H1 (cell line): ENCODE measurements around the gene BTG2. TPM values are rescaled to one million over a fixed set of nuclear protein-coding genes. Genes with fewer than 3 reads are reported as not detected.
A peak's percentile ranks its signal among the peaks of the same experiment; 100 is the strongest.

Source experiments
- CTCF ChIA-PET: fragments of 300-600 bp; sonication (Branson Sonifier 250); formaldehyde crosslinking; loops from one replicate; lab custom pipeline; 2021; ENCODE audit not compliant: partially characterized antibody; lab: Charles Lee
- POLR2A ChIA-PET: fragments of 300-600 bp; sonication (Branson Sonifier 250); formaldehyde crosslinking; loops from one replicate; lab custom pipeline; 2021; ENCODE audit warnings: inconsistent platforms; ENCODE audit not compliant: partially characterized antibody; lab: Charles Lee
- DNase-seq, 2 experiments: peaks; one replicate each; pipeline versions ENCODE4 v3.0.0 to v3.0.0-alpha.2; 2010 to 2022; ENCODE audit warnings: low spot score in 2 of 2, low read depth in 1 of 2, mixed read lengths in 1 of 2
- FAIRE-seq: peaks from 2 replicates; lab custom pipeline; 2011; peaks lifted over from hg19 to GRCh38; lab: Jason Lieb, UNC
- H2AFZ ChIP-seq: 2 replicates; pipeline ENCODE4 v1.8.1; 2012; ENCODE audit warnings: low read length, inconsistent platforms
- H2AK5ac ChIP-seq: 2 replicates; pipeline ENCODE4 v1.6.1; 2013; ENCODE audit warnings: low read depth, low read length
- H2BK120ac ChIP-seq: replicated peaks from 2 replicates; pipeline ENCODE3; 2013; ENCODE audit warnings: low read depth, low read length, inconsistent platforms
- H2BK12ac ChIP-seq: 2 replicates; pipeline ENCODE4 v1.6.1; 2013; ENCODE audit warnings: low read depth, low read length
- H2BK15ac ChIP-seq: 2 replicates; pipeline ENCODE4 v1.6.1; 2013; ENCODE audit warnings: low read length
- H2BK20ac ChIP-seq: 2 replicates; pipeline ENCODE4 v1.6.1; 2013; ENCODE audit warnings: low read length
- H2BK5ac ChIP-seq: 2 replicates; pipeline ENCODE4 v1.6.1; 2013; ENCODE audit warnings: low read depth, low read length
- H3K14ac ChIP-seq: 2 replicates; pipeline ENCODE4 v1.6.1; 2013; ENCODE audit warnings: inconsistent platforms; ENCODE audit not compliant: insufficient read length
- H3K18ac ChIP-seq: 2 replicates; pipeline ENCODE4 v1.6.1; 2013; ENCODE audit warnings: low read length; ENCODE audit errors: extremely low read depth
- H3K23ac ChIP-seq: 2 replicates; pipeline ENCODE4 v1.6.1; 2013; ENCODE audit warnings: inconsistent platforms; ENCODE audit not compliant: insufficient read length
- H3K23me2 ChIP-seq: 2 replicates; pipeline ENCODE4 v1.6.1; 2013; ENCODE audit warnings: low read depth, low read length
- H3K27ac ChIP-seq: 2 replicates; pipeline ENCODE4 v1.6.1; 2011; ENCODE audit warnings: low read depth, low read length, inconsistent platforms
- H3K27me3 ChIP-seq, 4 experiments: replicated peaks in 1 of 4; 1 replicate in 1 of 4; 2 replicates in 3 of 4; pipeline versions ENCODE4 v1.6.1 to v1.8.1; 2011 to 2013; ENCODE audit warnings: low read length in 3 of 4, mild to moderate bottlenecking in 3 of 4, inconsistent platforms in 2 of 4, mixed read lengths in 2 of 4, moderate library complexity in 1 of 4; ENCODE audit not compliant: control insufficient read depth in 3 of 4, insufficient read depth in 3 of 4; ENCODE audit errors: extremely low read depth in 1 of 4
- H3K36me3 ChIP-seq, 4 experiments: 2 replicates each; pipeline versions ENCODE4 v1.6.1 to v1.8.1; 2011 to 2013; ENCODE audit warnings: mild to moderate bottlenecking in 4 of 4, low read length in 3 of 4, moderate library complexity in 2 of 4, control low read depth in 1 of 4, inconsistent platforms in 1 of 4; ENCODE audit not compliant: insufficient read depth in 4 of 4, control insufficient read depth in 2 of 4
- H3K4ac ChIP-seq: replicated peaks from 2 replicates; pipeline ENCODE3; 2013; ENCODE audit warnings: low read length, low read depth, mixed read lengths, inconsistent platforms; ENCODE audit not compliant: insufficient read length
- H3K4me1 ChIP-seq, 4 experiments: replicated peaks in 1 of 4; 1 replicate in 1 of 4; 2 replicates in 3 of 4; pipeline versions ENCODE4 v1.6.1 to v1.8.1; 2011 to 2013; ENCODE audit warnings: low read length in 3 of 4, inconsistent platforms in 2 of 4, mixed read lengths in 1 of 4; ENCODE audit not compliant: insufficient read depth in 4 of 4, control insufficient read depth in 3 of 4
- H3K4me2 ChIP-seq, 2 experiments: 2 replicates each; pipeline versions ENCODE4 v1.6.1 to v1.8.1; 2011 to 2013; ENCODE audit warnings: low read depth in 2 of 2, low read length in 2 of 2, control low read depth in 1 of 2, inconsistent platforms in 1 of 2, mild to moderate bottlenecking in 1 of 2; ENCODE audit not compliant: insufficient read depth in 1 of 2
- H3K4me3 ChIP-seq, 4 experiments: fragments of 200-600, 300-600 bp in 1 of 4; sonication (generic), shearing (Covaris generic), sonication (Bioruptor Twin) in 1 of 4; 2 replicates each; pipeline versions ENCODE4 v1.5.1 to v1.8.1; 2011 to 2016; ENCODE audit warnings: low read length in 4 of 4, low read depth in 3 of 4, control low read depth in 2 of 4, inconsistent platforms in 2 of 4, mild to moderate bottlenecking in 2 of 4, mixed read lengths in 1 of 4, moderate library complexity in 1 of 4; ENCODE audit not compliant: insufficient read depth in 2 of 4; ENCODE audit errors: extremely low read depth in 1 of 4
- H3K56ac ChIP-seq: replicated peaks from 2 replicates; pipeline ENCODE3; 2013; ENCODE audit warnings: low read depth, mild to moderate bottlenecking, mixed read lengths, low read length, inconsistent platforms; ENCODE audit not compliant: insufficient read length
- H3K79me1 ChIP-seq: 2 replicates; pipeline ENCODE4 v1.6.1; 2013; ENCODE audit warnings: low read depth, low read length, control low read depth
- H3K79me2 ChIP-seq, 2 experiments: 2 replicates each; pipeline versions ENCODE4 v1.6.1 to v1.8.1; 2012 to 2013; ENCODE audit warnings: low read length in 2 of 2, mild to moderate bottlenecking in 2 of 2, inconsistent platforms in 1 of 2; ENCODE audit not compliant: insufficient read depth in 2 of 2, control insufficient read depth in 1 of 2
- H3K9ac ChIP-seq, 4 experiments: replicated peaks in 1 of 4; 1 replicate in 1 of 4; 2 replicates in 3 of 4; pipeline versions ENCODE4 v1.6.1 to v1.8.1; 2011 to 2013; ENCODE audit warnings: low read depth in 3 of 4, low read length in 3 of 4, control low read depth in 2 of 4, mild to moderate bottlenecking in 2 of 4, moderate library complexity in 2 of 4, inconsistent platforms in 1 of 4; ENCODE audit errors: extremely low read depth in 1 of 4
- H3K9me3 ChIP-seq, 2 experiments: 2 replicates each; pipeline versions ENCODE4 v1.6.1 to v1.8.1; 2012 to 2013; ENCODE audit warnings: mild to moderate bottlenecking in 2 of 2, moderate library complexity in 2 of 2, control low read depth in 1 of 2, inconsistent platforms in 1 of 2, low read depth in 1 of 2, low read length in 1 of 2, mixed read lengths in 1 of 2; ENCODE audit not compliant: insufficient read depth in 2 of 2
- H4K20me1 ChIP-seq, 2 experiments: replicated peaks in 1 of 2; 2 replicates each; pipeline versions ENCODE3 to v1.8.1; 2011 to 2013; ENCODE audit warnings: inconsistent platforms in 2 of 2, low read length in 2 of 2, mild to moderate bottlenecking in 1 of 2; ENCODE audit not compliant: insufficient read depth in 2 of 2, control insufficient read depth in 1 of 2
- H4K5ac ChIP-seq: 2 replicates; pipeline ENCODE4 v1.6.1; 2013; ENCODE audit warnings: low read length, low read depth, mixed read lengths, inconsistent platforms; ENCODE audit not compliant: insufficient read length
- H4K8ac ChIP-seq: 2 replicates; pipeline ENCODE4 v1.8.0; 2013; ENCODE audit warnings: mild to moderate bottlenecking, moderate library complexity, low read length, inconsistent platforms; ENCODE audit not compliant: insufficient read depth; ENCODE audit errors: extremely low read depth
- H4K91ac ChIP-seq: replicated peaks from 2 replicates; pipeline ENCODE3; 2013; ENCODE audit warnings: low read length, mixed read lengths, inconsistent platforms; ENCODE audit not compliant: insufficient read length
- ASH2L ChIP-seq: fragments of 200-600, 300-600 bp; sonication (generic); IDR thresholded peaks from one replicate; pipeline ENCODE4 v1.7.1; 2017; ENCODE audit warnings: low read length
- CBX5 ChIP-seq: fragments of 300-800, 300-1000 bp; sonication (generic); IDR thresholded peaks from 2 replicates; pipeline ENCODE4 v1.7.1; 2016; ENCODE audit warnings: antibody characterized with exemption, low read length, low read depth
- CBX8 ChIP-seq: fragments of 300-800, 300-1000 bp; sonication (generic); IDR thresholded peaks from 2 replicates; pipeline ENCODE4 v1.7.1; 2016; ENCODE audit warnings: low read depth, low read length, borderline replicate concordance
- CHD1 ChIP-seq: IDR thresholded peaks from 2 replicates; pipeline ENCODE4 v1.6.1; 2012; ENCODE audit warnings: low read depth, low read length, improper control_type of control experiment
- CREB1 ChIP-seq: IDR thresholded peaks from 2 replicates; pipeline ENCODE4 v1.6.1; 2012; ENCODE audit warnings: inconsistent platforms
- RBBP5 ChIP-seq: IDR thresholded peaks from 2 replicates; pipeline ENCODE4 v1.7.1; 2012; ENCODE audit warnings: low read depth, mild to moderate bottlenecking, inconsistent platforms, low read length, moderate library complexity, borderline replicate concordance
- RNF2 ChIP-seq: fragments of 200-900, 300-1000 bp; sonication (generic); IDR thresholded peaks from 2 replicates; pipeline ENCODE4 v1.7.1; 2016; ENCODE audit warnings: borderline replicate concordance, low read depth, mild to moderate bottlenecking, antibody characterized with exemption, low read length; ENCODE audit not compliant: poor library complexity, severe bottlenecking; ENCODE audit errors: missing control alignments
- SP1 ChIP-seq: IDR thresholded peaks from 2 replicates; pipeline ENCODE4 v1.6.1; 2011; ENCODE audit warnings: low read depth, low read length
- SRF ChIP-seq: IDR thresholded peaks from 2 replicates; pipeline ENCODE4 v1.6.1; 2011; ENCODE audit warnings: mild to moderate bottlenecking, low read depth, low read length, moderate library complexity
- TCF12 ChIP-seq: IDR thresholded peaks from 2 replicates; pipeline ENCODE4 v1.6.1; 2011; ENCODE audit warnings: low read depth, mild to moderate bottlenecking, low read length
- WGBS, 2 experiments: shearing (Covaris generic) in 1 of 2; methylation state at CpG; one replicate each; pipeline versions ENCODE4 v1.1.6 to v1.1.7; 2013 to 2015; ENCODE audit warnings: low lambda C conversion rate in 2 of 2, mixed read lengths in 2 of 2, inconsistent platforms in 1 of 2, low coverage in 1 of 2, missing lambda C conversion rate in 1 of 2; ENCODE audit not compliant: insufficient replicate concordance in 2 of 2, insufficient coverage in 1 of 2, insufficient read length in 1 of 2; ENCODE audit errors: extremely low coverage in 1 of 2, missing lambda C conversion rate in 1 of 2; 5-methylcytosine and 5-hydroxymethylcytosine counted together
- polyA plus RNA-seq, 7 experiments: library from polyadenylated mRNA; depleted of rRNA in 3 of 7; stranded (reverse) in 5 of 7; unstranded in 2 of 7; fragments of >200 nt in 5 of 7; fragments of 200-250 nt in 2 of 7; gene quantifications; 1 replicate in 5 of 7; 2 replicates in 1 of 7; 4 replicates in 1 of 7; pipeline versions ENCODE4 v1.2.1 to v1.2.3, GENCODE V29; 2011 to 2013; ENCODE audit warnings: missing spikeins in 2 of 7, mixed read lengths in 2 of 7
- total RNA-seq: library from RNA; stranded (reverse); fragmentation: NEBNext Ultra II Directional; extraction: Animal tissue kit (Norgen Biotek cat#: 25700); gene quantifications from 2 replicates; pipeline ENCODE4 v1.2.1, GENCODE V29; 2021

Gene BTG2
- total and polyA plus RNA-seq, 2 of the 8 experiments (the other 6 are each of a cell fraction or from before 2014, with no cell fraction given) = 4.8 to 11.0 TPM

DNA sequence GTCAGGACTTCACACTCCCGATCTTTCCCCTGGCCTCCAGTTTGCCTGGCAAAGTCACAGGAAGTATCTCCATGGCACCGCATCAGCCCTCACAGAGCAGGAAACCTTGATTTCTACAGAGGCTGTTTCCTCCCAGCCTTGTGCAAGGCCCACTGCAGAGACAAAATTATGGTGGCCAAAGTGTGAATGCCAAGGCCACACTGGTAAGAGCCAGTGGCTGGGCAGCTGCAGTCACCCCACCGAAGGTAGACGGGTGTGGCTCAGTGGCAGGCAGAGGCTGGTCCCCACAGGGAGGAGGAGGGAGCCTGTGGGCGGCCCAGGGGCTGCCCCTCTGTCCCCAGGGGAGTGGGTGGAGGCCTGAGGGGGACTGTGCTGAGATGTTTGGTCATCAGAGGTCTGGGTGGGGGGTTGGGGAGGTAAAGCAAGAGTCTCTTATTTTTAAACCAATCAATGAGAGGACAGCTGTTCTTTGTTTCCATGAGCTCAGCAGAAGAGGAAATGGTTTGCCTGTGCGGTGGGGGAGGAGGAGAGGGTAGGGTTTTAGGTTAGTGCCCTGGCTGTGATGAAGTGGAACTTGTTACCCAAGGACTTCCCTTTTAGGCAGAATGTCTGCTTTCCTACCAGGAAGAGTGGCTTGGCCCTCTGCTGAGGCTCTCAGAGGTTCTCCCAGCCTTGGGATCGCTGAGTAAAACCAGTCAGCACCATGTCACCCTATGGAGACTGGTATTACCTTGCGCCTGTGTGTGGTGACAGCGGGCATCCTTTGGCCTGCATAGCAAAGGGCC is 18.0 kb upstream of the BTG2 start:
- no peak overlapping the region for H2BK20ac ChIP-seq
- 68% methylated on average over 9 of the region's 9 CpGs; no CpG with 5 or more reads in 1 of the 2 experiments for WGBS, 2 experiments
- POLR2A ChIA-PET = interaction anchor here (0.6 to 2.6 kb wide), 4 partner anchors 8 to 22 kb away, joined by 3 to 10 read pairs (median 6); no protein-coding TSS in a partner anchor
- no peak overlapping the region for H3K56ac ChIP-seq
- no peaks in the 10 kb centered on the region for H4K20me1 ChIP-seq
- no peaks in the 10 kb centered on the region; the same call in 1 of the 2 replicates for H3K23me2 ChIP-seq
- no peak overlapping the region for H3K4ac ChIP-seq
- H3K23ac ChIP-seq = no peak overlapping the region
- H2BK120ac ChIP-seq = peak overlapping the region; percentile 10
- H2AFZ ChIP-seq = no peak overlapping the region
- no peak overlapping the region for H3K27ac ChIP-seq
- no peak overlapping the region for H2BK5ac ChIP-seq
- H3K4me2 ChIP-seq = peak overlapping the region in 1 of 2 experiments; percentile 12; a peak in 1 of 4 replicates
- no peaks in the 10 kb centered on the region for H3K36me3 ChIP-seq
- no peaks in the 10 kb centered on the region for H3K79me1 ChIP-seq
- H4K91ac ChIP-seq = no peak overlapping the region
- DNase-seq (no peak), FAIRE-seq (no peak)
- H3K27me3 ChIP-seq = peaks cover 0 to 18% (median 14%) of the 10 kb centered on the region in 4 experiments; a peak in 4 of 7 replicates
- H3K14ac ChIP-seq = no peak overlapping the region
- no peaks in the 10 kb centered on the region for H3K79me2 ChIP-seq
- CTCF ChIA-PET = interaction anchor here (0.7 to 39.0 kb wide), 12 partner anchors 9 to 485 kb away, joined by 3 to 785 read pairs (median 5); no protein-coding TSS in a partner anchor
- H3K4me1 ChIP-seq = peaks cover 15 to 34% (median 22%) of the 10 kb centered on the region in 4 experiments
- no peaks in the 10 kb centered on the region for H3K9me3 ChIP-seq
- no peak overlapping the region for H3K4me3 ChIP-seq
- H2BK12ac ChIP-seq = peak overlapping the region; percentile 22; the same call in 1 of the 2 replicates
- H3K18ac ChIP-seq = no peak overlapping the region
- no peak overlapping the region for H4K5ac ChIP-seq
- H2AK5ac ChIP-seq = no peak overlapping the region
- H3K9ac ChIP-seq = no peak overlapping the region
- no peak overlapping the region; the same call in 1 of the 2 replicates for H4K8ac ChIP-seq
- TF ChIP-seq CBX8 = no peak
- TF ChIP-seq CREB1 = 0 out of 2 replicates have a peak, but pooled peaks have one; percentile 31
- no peak for TF ChIP-seq ASH2L
- TF ChIP-seq TCF12 = 0 out of 2 replicates have a peak, but pooled peaks have one; percentile 23
- 0 out of 2 replicates have a peak, but pooled peaks have one; percentile 64 for TF ChIP-seq RBBP5
- no peak for TF ChIP-seq RNF2
- TF ChIP-seq CBX5 = no peak
- TF ChIP-seq SRF = no peak
- no peak for TF ChIP-seq CHD1
- 0 out of 2 replicates have a peak, but pooled peaks have one; percentile 17 for TF ChIP-seq SP1
- H2BK15ac ChIP-seq = peak overlapping the region; percentile 13; the same call in 1 of the 2 replicates
